T-helper 9 cell (primary cell): ENCODE data around the gene RUNX1.

Source experiments
- DNase-seq: peaks from one replicate; pipeline ENCODE4 v3.0.0-alpha.2; 2020

The RUNX1 gene

GRCh38 chr21:34891613-34891943 lies 157.5 kb downstream of the RUNX1 start:
- no peak for DNase-seq

- no peak for DNase-seq
Observed at GRCh38 chr21:34890724-34891612, 158.1 kb downstream of the RUNX1 start.

- DNase-seq, result no peak
Observed at GRCh38 chr21:34890470-34890723, 158.7 kb downstream of the RUNX1 start.

GRCh38 chr21:34889676-34890469 lies 159.2 kb downstream of the RUNX1 start:
- DNase-seq, result peak; percentile 66

GRCh38 chr21:34889320-34889675 lies 159.8 kb downstream of the RUNX1 start:
- DNase-seq, result peak; percentile 42

GRCh38 chr21:34888569-34889319 lies 160.4 kb downstream of the RUNX1 start:
- peak; percentile 57 for DNase-seq

- DNase-seq, result peak; percentile 75
Observed at GRCh38 chr21:34887725-34888568, 161.2 kb downstream of the RUNX1 start.

GRCh38 chr21:34887105-34887442 lies 162.0 kb downstream of the RUNX1 start:
- no peak for DNase-seq

- DNase-seq, result no peak
Observed at GRCh38 chr21:34886240-34887104, 162.6 kb downstream of the RUNX1 start.

- DNase-seq, result no peak
Observed at GRCh38 chr21:34885626-34886239, 163.4 kb downstream of the RUNX1 start.

- no peak for DNase-seq
Observed at GRCh38 chr21:34885125-34885524, 164.0 kb downstream of the RUNX1 start.

GRCh38 chr21:34884346-34884929 lies 164.7 kb downstream of the RUNX1 start:
- no peak for DNase-seq

- no peak for DNase-seq
Observed at GRCh38 chr21:34883491-34884271, 165.4 kb downstream of the RUNX1 start.

GRCh38 chr21:34882719-34883131 lies 166.4 kb downstream of the RUNX1 start:
- DNase-seq, result no peak

- DNase-seq, result no peak
Observed at GRCh38 chr21:34881839-34882371, 167.2 kb downstream of the RUNX1 start.

- DNase-seq, result no peak
Observed at GRCh38 chr21:34881421-34881820, 167.7 kb downstream of the RUNX1 start.

GRCh38 chr21:34880401-34880800 lies 168.7 kb downstream of the RUNX1 start:
- DNase-seq, result no peak

- no peak for DNase-seq
Observed at GRCh38 chr21:34878940-34879339, 170.2 kb downstream of the RUNX1 start.

- DNase-seq, result no peak
Observed at GRCh38 chr21:34878501-34878900, 170.6 kb downstream of the RUNX1 start.
